NCI-H345 treated with DMSO at 0.1 percent for 48 hours (cell line): ENCODE measurements around the gene MYH1.

ENCODE experiments used
- DNase-seq: peaks from one replicate; lab custom pipeline; 2025; ENCODE audit not compliant: unreplicated experiment; lab: John Stamatoyannopoulos, UW

The MYH1 gene

GRCh38 chr17:10492004-10492403 is 26.3 kb downstream of the MYH1 start:
- DNase-seq = no peak

- DNase-seq = no peak
Measured at GRCh38 chr17:10482252-10482651, 36.1 kb downstream of the MYH1 start.

GRCh38 chr17:10477701-10478100 is 40.6 kb downstream of the MYH1 start:
- no peak for DNase-seq

- no peak for DNase-seq
Measured at GRCh38 chr17:10474536-10474935, 43.8 kb downstream of the MYH1 start.

DNA sequence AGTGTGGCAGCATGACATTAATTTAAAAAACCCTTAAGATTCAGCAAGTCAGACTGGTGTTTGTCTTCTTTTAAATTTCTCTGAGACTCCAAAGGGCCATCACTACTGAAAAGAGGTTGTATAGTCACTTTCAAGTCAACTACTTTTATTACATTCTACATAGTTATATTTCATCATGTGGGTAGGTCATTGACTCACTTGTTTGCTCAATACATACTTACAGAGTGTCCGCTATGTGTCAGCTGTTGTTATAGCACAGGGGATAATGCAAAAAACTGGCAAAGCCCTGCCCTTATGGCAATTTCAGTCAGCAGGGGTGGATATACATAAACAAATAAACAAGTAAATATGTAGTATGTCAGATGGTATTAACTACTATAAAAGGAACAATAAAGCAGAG is 46.5 kb downstream of the MYH1 start:
- DNase-seq = no peak

GRCh38 chr17:10469459-10469858 is 48.9 kb downstream of the MYH1 start, which contains the start of gene MYH4:
TSS of gene MYH4 (minus strand) at chr17:10469559. CDS start at chr17:10466745, 2,814 bp downstream.
- DNase-seq = no peak

DNA sequence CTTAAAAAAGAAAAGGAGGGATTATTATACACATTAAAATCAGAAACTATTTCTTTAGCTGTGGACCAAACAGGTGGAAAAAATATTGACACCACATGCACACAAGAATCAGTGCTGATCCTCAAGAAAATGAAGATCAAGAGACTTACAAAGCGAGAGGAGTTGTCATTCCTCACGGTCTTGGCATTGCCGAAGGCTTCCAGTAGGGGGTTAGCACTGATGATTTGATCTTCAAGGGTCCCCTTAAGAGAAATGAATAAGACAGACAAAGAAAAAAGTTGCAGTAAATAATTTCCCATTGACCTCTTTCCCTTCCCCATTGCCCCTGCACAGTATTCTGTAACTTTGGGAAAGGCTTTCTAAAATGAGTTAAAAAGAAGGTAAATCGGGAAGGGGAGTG is 54.9 kb downstream of the MYH1 start:
- no peak for DNase-seq

DNA sequence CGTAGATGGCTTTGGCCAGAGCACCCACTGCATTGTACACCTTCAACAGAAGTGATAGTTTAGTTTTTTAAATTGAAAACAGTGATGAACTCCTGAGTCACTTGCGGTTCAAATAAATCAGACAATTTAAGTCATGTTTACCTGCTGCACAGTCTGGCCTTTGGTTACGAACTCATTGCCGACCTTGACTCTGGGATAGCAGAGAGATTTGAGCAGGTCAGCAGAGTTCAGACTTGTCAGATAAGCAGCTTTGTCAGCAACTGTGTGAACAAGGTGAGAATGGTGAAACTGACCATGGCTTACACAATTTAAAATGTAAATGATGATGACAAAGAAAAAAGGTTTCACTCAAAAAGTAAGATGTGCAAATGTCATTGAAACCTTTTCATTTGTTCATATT is 58.3 kb downstream of the MYH1 start:
- DNase-seq = no peak

- DNase-seq = no peak
Measured at GRCh38 chr17:10458701-10459100, 59.6 kb downstream of the MYH1 start.

DNA sequence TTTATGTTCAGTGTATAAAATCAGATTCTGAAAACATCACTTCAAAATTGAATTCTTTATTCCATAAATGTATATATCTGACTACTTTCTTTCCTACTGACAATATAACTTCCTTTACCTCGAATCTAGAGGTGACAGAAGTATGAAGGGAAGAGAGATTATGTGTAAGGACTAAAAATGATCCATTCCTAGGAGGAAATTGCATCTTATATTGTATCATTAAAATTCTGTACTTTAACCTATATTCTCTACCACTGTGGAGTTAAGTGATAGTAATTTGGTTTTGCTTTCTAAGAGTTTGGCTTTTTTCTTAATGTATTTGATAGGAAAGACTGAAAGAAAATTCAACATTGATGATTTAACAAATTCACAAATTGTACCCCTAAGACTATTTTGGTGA is 60.4 kb downstream of the MYH1 start:
- DNase-seq = no peak

- DNase-seq = no peak
Measured at GRCh38 chr17:10447026-10447931, 71.1 kb downstream of the MYH1 start.
